ENCODE results near the gene OXGR1. TPM values are rescaled to one million over a fixed set of nuclear protein-coding genes. Genes with fewer than 3 reads are reported as not detected.

Gene OXGR1
- 1 to 10 TPM in 3 of 4 donors, not detected in 1; 1.2 to 5.7 (median 1.4) TPM for total RNA-seq

- WGBS, 2 donors = 0 to 5% methylated on average over 13 to 20 of the region's 52 CpGs
- peaks cover 0 to 23% (median 10%) of the 10 kb centered on the region in 3 donors for H3K4me1 ChIP-seq
- H3K27ac ChIP-seq = peak within 1 kb of the TSS in 2 of 4 donors; percentile 57 to 66
- no peak for DNase-seq
- intact Hi-C loops (cut with DNase I) = no loop called here
- H3K36me3 ChIP-seq = no peaks in the 10 kb centered on the region
- H3K27me3 ChIP-seq = peaks cover 0 to 12% (median 0%) of the 10 kb centered on the region in 4 donors
- TF ChIP-seq POLR2A (IDR thresholded peaks at IDR 0.05) = no peak
- no peak for TF ChIP-seq CTCF (IDR thresholded peaks at IDR 0.05)
- no peaks in the 10 kb centered on the region for H3K9me3 ChIP-seq
- peak within 1 kb of the TSS; percentile 30 to 75 (median 62) for H3K4me3 ChIP-seq
These were observed at the start of gene OXGR1 for GRCh38 chr13:96994017-96994857. Gene OXGR1, minus strand, starts transcription at chr13:96994476. Its CDS starts 6,717 bp downstream, at chr13:96987759.

GRCh38 chr13:97043302-97043701, 49.0 kb upstream of the OXGR1 start:
- 28 to 33% methylated on average over 2 of the region's 2 CpGs for WGBS, 2 donors

GRCh38 chr13:97030705-97031452, 36.6 kb upstream of the OXGR1 start:
- H3K4me3 ChIP-seq = no peak overlapping the region
- no peaks in the 10 kb centered on the region for H3K27me3 ChIP-seq
- intact Hi-C loops (cut with DNase I) = no loop called here
- no peaks in the 10 kb centered on the region for H3K4me1 ChIP-seq
- no peak overlapping the region for H3K27ac ChIP-seq
- no peak for DNase-seq
- TF ChIP-seq POLR2A (IDR thresholded peaks at IDR 0.05) (no peak), CTCF (IDR thresholded peaks at IDR 0.05) (peak in 3 of 6 experiments; percentile 5 to 41 (median 10))
- H3K36me3 ChIP-seq = no peaks in the 10 kb centered on the region
- no peaks in the 10 kb centered on the region for H3K9me3 ChIP-seq
- 33 to 47% methylated on average over 2 of the region's 2 CpGs for WGBS, 2 donors

More at GRCh38 chr13:97043302-97043701, 49.0 kb upstream of the OXGR1 start:
- no peak for DNase-seq
- H3K4me3 ChIP-seq = no peak overlapping the region
- H3K4me1 ChIP-seq = no peaks in the 10 kb centered on the region
- no peaks in the 10 kb centered on the region for H3K9me3 ChIP-seq
- H3K36me3 ChIP-seq = no peaks in the 10 kb centered on the region
- no peak overlapping the region for H3K27ac ChIP-seq
- no peaks in the 10 kb centered on the region for H3K27me3 ChIP-seq
- intact Hi-C loops (cut with DNase I) = no loop called here
- TF ChIP-seq POLR2A (IDR thresholded peaks at IDR 0.05) (no peak), CTCF (IDR thresholded peaks at IDR 0.05) (no peak)

GRCh38 chr13:97028441-97029299, 34.4 kb upstream of the OXGR1 start:
- H3K4me3 ChIP-seq = no peak overlapping the region
- no peak for DNase-seq
- H3K9me3 ChIP-seq = no peaks in the 10 kb centered on the region
- no peaks in the 10 kb centered on the region for H3K36me3 ChIP-seq
- no peak overlapping the region for H3K27ac ChIP-seq
- WGBS, 2 donors = 41 to 42% methylated on average over 12 of the region's 12 CpGs
- intact Hi-C loops (cut with DNase I) = loop anchor here (10.0 kb wide), 1 partner anchor 326 kb away; no protein-coding TSS in a partner anchor
- TF ChIP-seq CTCF (IDR thresholded peaks at IDR 0.05) (peak; percentile 59 to 89 (median 80)), POLR2A (IDR thresholded peaks at IDR 0.05) (no peak)
- H3K4me1 ChIP-seq = no peaks in the 10 kb centered on the region
- H3K27me3 ChIP-seq = no peaks in the 10 kb centered on the region

Data from esophagus squamous epithelium (tissue), 5 donors.